SHP77 (cell line): ENCODE measurements around the gene SPRR2G.
"Not testable (repeated sequence)": the region's sequence is repeated elsewhere in the genome, so short reads cannot be mapped to it uniquely, and the experiment has no call there.

Experiments
- DNase-seq, 2 experiments: peaks; one replicate each; lab custom pipeline; 2025; lab: John Stamatoyannopoulos, UW

The SPRR2G gene

GRCh38 chr1:153150846-153151245 lies at the start of gene SPRR2G:
TSS of gene SPRR2G (minus strand) at chr1:153150890. CDS start at chr1:153150110, 780 bp downstream.
- no peak for DNase-seq

DNA sequence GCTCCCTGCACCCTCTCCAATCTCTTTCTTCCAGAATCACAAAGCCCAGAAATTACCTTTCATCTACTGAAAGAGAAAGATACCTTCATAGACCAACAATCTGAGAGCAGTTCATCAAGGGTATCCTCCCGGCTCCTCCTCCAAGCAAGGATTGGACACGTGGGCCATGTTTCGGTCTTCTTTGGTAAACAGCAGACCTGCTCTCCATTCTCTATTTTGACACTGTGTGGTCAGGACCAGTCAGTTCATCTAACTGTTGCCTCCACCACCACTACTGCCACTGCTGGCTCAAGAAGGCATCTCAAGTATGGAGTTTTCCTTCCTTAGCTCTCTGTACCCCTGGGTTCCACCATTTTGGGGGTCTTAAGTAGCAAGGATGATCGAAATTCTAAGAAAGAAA lies 44.5 kb upstream of the SPRR2G start:
- DNase-seq = no peak

DNA sequence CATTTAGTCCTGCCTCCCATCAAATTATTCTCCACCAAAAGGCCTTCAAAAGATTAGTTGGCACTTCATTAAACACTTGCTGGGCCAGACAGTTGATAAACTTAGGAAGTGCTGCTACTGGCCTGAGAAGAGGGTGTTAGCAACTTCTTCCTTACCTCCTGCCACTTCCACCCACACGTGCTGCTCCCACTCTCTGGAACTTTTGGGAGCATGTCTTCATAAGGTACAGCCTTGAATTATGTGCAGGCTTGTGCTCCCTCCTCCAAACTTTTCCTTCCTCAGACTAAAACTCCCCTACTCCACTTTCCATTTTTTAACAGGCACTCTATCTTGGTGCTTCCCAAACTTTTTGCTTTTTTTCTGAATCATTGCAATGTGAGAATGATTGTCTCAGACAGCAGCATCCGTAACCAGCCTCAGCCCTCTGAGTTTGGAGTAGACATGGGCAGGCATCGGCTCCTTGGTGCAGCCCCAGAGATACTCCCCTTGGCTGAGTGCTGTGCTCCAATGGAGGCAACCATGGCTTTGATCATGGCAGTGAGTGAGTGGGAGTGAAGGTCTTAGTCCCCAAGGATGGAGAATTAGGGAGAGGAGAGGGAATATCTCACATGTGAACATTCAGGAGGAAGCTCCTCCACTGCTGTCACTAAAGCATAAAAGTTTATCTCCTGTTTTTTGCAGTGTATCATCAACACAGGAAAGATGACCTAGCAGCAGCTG lies 43.8 kb upstream of the SPRR2G start:
- no peak for DNase-seq

DNA sequence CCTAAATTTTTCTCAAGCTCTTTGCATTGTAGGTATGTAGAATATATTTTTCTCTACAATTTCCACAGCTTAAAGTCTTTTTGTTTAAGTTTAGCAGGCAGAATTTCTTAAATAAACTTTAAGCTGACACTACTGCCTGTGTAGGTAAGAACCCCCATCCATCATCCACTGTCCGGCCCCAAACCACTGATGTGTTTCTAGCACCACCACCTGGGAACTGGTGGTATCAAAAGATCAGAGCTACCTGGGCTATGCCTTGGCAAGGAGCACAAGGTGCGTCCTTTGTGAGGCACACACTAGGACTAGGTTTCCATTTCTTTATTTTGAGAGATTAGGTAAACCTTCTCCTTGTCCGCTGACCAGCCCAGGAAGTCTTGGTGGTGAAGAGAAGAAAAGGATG lies 42.0 kb upstream of the SPRR2G start:
- peak; percentile 25 to 26 for DNase-seq

DNA sequence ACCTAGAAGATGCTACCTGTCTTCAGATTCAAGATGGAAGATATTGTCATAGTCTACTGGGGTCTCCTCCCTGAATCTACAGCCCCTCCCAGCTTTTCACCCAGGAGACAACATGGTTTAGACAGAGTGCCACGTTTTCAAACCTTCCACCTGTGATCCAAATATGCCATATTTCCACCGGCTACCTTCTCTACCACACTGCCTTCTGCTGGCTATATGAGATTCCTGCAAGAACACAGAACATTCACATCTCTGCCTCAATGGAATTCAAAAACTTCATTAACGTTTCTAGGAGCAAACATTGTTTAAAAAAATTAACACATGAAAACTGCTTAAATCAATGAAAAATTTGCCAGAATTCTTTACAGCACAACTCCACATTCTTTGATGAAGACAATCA lies 39.7 kb upstream of the SPRR2G start:
- peak in 1 of 2 experiments; percentile 15 for DNase-seq

- DNase-seq = not testable (repeated sequence)
Measured at GRCh38 chr1:153188301-153188700, 37.6 kb upstream of the SPRR2G start.

GRCh38 chr1:153180556-153180955 lies 29.9 kb upstream of the SPRR2G start:
- no peak for DNase-seq

- DNase-seq = no peak
Measured at GRCh38 chr1:153178922-153179321, 28.2 kb upstream of the SPRR2G start.

DNA sequence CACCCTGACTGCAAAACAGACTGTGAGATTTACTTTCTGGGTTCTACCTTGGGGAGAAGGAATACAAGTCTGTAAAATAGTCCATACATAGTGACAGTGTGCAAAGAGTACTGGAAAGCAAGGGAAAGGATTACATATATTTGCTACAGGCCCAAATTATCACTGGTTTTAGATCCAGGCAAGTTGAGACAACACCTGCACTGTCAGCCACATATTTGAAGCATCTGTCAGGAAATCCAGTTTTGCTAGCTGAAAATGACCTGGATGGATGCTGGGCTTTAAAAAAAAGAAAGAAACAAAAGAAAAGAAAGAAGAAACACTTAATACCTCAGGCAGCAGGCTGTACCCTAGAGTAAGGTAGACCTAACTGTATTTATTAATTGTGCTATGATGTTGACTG lies 23.9 kb upstream of the SPRR2G start:
- DNase-seq = no peak

DNA sequence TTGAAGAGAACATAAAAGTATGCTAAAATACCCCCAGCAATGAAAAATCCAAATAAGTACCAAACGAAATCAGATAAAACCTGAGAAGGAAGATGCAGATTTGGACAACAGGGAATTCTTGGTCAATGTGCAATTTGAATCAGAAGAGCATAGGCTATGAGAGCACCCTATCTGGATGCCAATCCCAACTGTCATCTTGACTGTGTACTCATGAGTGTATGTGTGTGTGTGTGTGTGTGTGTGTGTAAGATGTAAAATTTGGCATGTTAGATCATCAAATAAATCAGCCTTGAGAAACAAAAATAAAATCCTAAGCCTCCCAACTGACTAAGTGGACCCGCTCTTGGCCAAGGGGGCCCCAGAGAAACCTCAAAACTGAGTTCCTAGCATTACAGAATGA lies 18.0 kb upstream of the SPRR2G start:
- DNase-seq = no peak

DNA sequence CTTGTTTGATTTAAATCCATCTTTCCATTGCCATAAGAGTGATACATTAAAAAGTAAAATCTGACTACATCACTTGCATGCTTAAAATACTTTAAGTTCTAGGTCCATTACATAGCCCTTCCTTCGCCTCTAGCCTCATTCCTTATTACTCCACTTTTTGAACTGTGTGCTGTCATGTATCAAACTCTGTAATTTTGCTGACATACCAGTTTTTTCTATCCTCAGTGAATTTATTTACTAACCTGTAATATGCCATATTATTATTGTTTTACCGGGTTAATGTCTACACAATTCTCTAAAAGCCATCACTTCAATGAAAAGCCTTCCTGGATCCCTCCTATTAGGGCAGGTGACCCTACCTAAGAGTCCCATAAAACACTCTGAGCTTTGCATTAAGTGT lies 4.9 kb upstream of the SPRR2G start:
- DNase-seq = no peak

DNA sequence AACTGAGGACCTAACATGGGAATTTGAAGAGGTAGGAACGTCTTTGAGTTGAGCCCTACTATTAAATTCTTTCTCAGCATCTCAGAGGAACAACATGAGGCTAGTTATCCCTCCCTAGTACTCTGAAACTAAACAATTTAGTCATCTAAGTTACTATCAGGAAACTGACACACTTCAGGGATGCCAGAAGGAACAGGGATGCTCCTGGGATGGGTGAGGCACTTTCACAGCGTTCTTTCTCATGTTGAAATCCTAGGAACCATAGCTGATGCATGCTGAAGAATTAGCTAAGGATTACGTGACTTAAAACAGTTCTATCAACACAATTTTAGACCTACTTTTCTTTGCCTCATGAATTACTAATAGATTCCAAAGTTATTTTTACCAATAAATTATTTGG lies 1.8 kb upstream of the SPRR2G start:
- no peak for DNase-seq

GRCh38 chr1:153141377-153141776 lies 9.3 kb downstream of the SPRR2G start:
- DNase-seq = no peak

DNA sequence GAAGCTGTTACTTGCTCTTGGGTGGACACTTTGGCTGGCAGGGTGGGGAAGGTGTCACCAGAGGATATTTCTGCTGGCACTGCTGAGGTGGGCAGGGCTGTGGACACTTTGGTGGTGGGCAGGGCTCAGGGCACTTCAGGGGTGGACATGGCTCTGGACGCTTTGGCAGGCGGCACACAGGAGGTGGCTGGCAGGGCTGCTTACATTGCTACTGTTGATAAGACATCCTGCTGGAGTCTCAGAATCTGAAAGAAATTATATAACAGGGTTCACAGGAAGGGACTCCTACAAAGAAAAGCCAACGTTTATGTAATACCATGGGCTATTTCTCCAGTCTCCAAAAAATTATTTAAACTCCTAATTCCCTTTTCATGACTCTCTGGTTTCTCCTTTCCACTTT lies 10.2 kb downstream of the SPRR2G start:
- DNase-seq = no peak

DNA sequence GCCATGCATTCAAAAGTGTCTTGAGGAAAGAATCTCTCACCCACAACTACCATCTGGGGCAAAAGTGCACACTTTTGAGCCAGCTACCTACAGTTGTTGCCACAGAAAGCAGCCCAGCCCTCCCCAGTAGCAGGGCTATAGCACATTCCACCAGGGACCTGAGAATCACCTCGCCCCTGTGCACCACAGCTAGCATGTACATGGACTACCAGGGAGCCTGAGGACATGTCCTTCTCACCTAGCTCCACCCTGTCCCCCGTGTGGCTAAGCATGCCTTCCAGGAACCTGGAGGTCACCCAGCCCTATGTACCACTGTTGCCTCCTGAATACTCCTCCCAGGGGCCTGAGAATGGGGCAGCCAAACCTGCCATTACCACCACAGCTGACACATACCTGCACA lies 16.9 kb downstream of the SPRR2G start:
- DNase-seq = no peak

DNA sequence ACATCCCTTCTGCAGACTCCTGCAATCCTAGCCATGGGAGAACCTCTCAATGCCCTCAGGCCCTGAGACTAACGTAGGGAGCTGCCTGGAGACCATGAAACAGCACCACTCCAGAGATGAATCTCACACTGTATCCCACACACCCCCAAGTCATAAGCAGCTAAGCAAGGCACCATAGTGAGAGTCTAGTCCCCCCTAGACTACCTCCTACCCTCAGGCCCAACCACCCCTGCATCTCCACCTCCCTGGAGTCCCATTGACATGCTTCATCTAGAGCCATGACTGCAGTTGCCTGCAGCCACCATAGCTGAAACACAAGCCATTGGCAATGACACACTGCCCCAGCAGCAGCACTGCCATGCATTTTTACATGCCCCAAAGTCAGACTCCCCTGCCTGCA lies 17.4 kb downstream of the SPRR2G start:
- no peak for DNase-seq

DNA sequence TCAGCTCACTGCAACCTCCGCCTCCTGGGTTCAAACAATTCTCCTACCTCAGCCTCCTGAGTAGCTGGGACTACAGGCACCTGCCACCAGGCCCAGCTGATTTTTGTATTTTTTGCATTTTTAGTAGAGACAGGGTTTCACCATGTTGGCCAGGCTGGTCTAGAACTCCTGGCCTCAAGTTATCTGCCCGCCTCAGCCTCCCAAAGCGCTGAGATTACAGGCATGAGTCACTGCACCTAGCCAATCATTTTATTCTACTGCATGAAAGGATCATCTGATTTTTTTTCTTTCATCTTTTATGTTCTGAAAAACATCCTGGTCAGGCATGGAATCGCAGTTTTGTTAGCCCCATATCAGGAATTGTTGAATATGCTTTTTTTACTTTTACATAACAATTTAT lies 22.0 kb downstream of the SPRR2G start:
- DNase-seq = not testable (repeated sequence)

GRCh38 chr1:153127296-153127695 lies 23.4 kb downstream of the SPRR2G start:
- DNase-seq = no peak

- DNase-seq = no peak
Measured at GRCh38 chr1:153125536-153125935, 25.2 kb downstream of the SPRR2G start.

DNA sequence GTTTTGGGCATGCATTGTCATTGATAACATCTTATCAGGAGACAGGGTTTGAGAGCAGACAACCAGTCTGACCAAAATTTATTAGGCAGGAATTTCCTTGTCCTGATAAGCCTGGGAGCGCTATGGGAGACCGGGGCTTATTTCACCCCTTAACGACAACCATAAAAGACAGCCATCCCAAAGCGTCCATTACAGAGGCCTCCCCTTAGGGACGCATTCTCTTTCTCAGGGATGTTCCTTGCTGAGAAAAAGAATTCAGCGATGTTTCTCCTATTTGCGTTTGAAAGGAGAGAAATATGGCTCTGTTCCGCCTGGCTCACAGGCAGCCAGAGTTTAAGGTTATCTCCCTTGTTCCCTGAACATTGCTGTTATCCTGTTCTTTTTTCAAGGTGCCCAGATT lies 26.9 kb downstream of the SPRR2G start:
- DNase-seq = not testable (repeated sequence)

DNA sequence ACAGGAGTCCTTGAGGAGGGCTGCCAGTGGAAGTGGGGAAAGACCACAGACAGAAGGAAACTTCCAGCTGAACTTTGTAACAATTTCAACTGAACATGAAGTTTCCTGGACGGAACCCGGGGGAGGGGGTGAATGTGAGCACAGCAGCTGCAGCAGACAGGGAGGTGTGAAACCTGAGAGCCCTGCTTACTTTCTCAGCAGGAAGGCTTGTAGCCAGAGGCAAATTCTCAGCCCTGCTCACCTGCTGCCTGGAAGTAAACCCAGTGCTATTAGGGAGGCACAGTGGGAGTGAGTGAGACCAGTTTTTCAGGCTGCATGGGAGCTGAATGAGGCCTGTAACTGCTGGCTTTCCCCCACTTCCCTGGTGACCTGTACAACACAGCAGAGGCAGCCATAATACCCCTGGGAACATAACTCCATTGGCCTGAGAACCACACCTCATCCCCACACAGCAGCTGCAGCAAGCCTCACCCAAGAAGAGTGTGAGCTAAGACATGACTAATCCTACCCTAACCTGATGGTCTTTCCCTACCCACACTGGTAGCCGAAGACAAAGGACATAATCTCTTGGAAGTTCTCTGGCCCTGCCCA lies 27.8 kb downstream of the SPRR2G start:
- peak; percentile 5 to 42 for DNase-seq

DNA sequence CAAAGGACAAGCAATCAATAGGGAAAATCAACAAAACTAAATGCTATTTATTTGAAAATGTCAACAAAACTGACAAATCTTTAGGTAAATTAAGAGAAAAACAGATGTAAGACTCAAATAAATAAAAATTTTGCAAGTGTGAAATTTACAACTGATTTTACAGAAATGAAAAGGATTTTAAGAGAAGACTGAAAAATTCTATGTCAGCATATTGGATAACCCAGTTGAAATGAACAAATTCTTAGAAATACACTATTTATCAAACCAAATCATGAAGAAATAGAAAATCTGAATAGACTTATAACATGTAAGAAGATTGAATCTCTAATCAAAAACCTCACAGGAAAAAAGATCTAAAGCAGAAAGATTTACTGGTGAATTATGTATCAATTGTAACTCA lies 29.7 kb downstream of the SPRR2G start:
- no peak for DNase-seq

GRCh38 chr1:153119491-153119971 lies 31.2 kb downstream of the SPRR2G start:
- no peak for DNase-seq

- DNase-seq = not testable (repeated sequence)
Measured at GRCh38 chr1:153115264-153115663, 35.4 kb downstream of the SPRR2G start.
